ENCODE measurements around the gene SLC66A2.

- TF ChIP-seq, protein P1, sequence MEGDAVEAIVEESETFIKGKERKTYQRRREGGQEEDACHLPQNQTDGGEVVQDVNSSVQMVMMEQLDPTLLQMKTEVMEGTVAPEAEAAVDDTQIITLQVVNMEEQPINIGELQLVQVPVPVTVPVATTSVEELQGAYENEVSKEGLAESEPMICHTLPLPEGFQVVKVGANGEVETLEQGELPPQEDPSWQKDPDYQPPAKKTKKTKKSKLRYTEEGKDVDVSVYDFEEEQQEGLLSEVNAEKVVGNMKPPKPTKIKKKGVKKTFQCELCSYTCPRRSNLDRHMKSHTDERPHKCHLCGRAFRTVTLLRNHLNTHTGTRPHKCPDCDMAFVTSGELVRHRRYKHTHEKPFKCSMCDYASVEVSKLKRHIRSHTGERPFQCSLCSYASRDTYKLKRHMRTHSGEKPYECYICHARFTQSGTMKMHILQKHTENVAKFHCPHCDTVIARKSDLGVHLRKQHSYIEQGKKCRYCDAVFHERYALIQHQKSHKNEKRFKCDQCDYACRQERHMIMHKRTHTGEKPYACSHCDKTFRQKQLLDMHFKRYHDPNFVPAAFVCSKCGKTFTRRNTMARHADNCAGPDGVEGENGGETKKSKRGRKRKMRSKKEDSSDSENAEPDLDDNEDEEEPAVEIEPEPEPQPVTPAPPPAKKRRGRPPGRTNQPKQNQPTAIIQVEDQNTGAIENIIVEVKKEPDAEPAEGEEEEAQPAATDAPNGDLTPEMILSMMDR (conservative IDR thresholded peaks at IDR 0.05; ENCODE audit: low read depth, low read length) = no peak
- TF ChIP-seq EZH2phosphoT487 (IDR thresholded peaks at IDR 0.05; ENCODE audit: borderline replicate concordance, low read length) = no peak
Observed at GRCh38 chr18:79980585-79980984, 29.1 kb upstream of the SLC66A2 start.
